Kidney (tissue), 14 donors: ENCODE measurements around the gene TTC19. TPM values are rescaled to one million over a fixed set of nuclear protein-coding genes. Genes with fewer than 3 reads are reported as not detected.

Source experiments
- DNase-seq, 5 donors: peaks; one replicate each; pipeline ENCODE4 v3.0.0-alpha.2; 2013 to 2020
- FAIRE-seq: peaks from 2 replicates; lab custom pipeline; 2012; peaks lifted over from hg19 to GRCh38; lab: Jason Lieb, UNC
- H3K27ac ChIP-seq, 2 donors: one replicate each; pipeline ENCODE4 v1.7.0; 2013; ENCODE audit warnings: low read depth in 2 of 2, low read length in 2 of 2, inconsistent platforms in 1 of 2
- H3K27me3 ChIP-seq: one replicate; pipeline ENCODE4 v1.7.1; 2013; ENCODE audit warnings: low read length, inconsistent platforms; ENCODE audit not compliant: control insufficient read depth, insufficient read depth
- H3K36me3 ChIP-seq, 3 donors: one replicate each; pipeline versions ENCODE4 v1.7.0 to v1.7.1; 2013; ENCODE audit warnings: low read length in 3 of 3, control low read depth in 1 of 3, inconsistent platforms in 1 of 3; ENCODE audit not compliant: insufficient read depth in 3 of 3, control insufficient read depth in 2 of 3
- H3K4me1 ChIP-seq, 3 donors: one replicate each; pipeline versions ENCODE4 v1.7.0 to v1.7.1; 2013; ENCODE audit warnings: low read length in 3 of 3, inconsistent platforms in 1 of 3, low read depth in 1 of 3; ENCODE audit not compliant: control insufficient read depth in 2 of 3, insufficient read depth in 2 of 3
- H3K4me3 ChIP-seq, 3 donors: one replicate each; pipeline versions ENCODE4 v1.7.0 to v1.8.1; 2013; ENCODE audit warnings: low read length in 3 of 3, control low read depth in 1 of 3, inconsistent platforms in 1 of 3
- H3K9ac ChIP-seq, 3 donors: one replicate each; pipeline versions ENCODE4 v1.7.0 to v1.7.1; 2013; ENCODE audit warnings: low read length in 3 of 3, control low read depth in 1 of 3, inconsistent platforms in 1 of 3
- H3K9me3 ChIP-seq, 3 donors: one replicate each; pipeline versions ENCODE4 v1.7.0 to v1.7.1; 2013; ENCODE audit warnings: low read length in 3 of 3, control low read depth in 1 of 3, inconsistent platforms in 1 of 3; ENCODE audit not compliant: control insufficient read depth in 2 of 3, insufficient read depth in 1 of 3
- intact Hi-C: fragments of 100-400 bp; cut with DNase I; formaldehyde crosslinking; loops from one replicate; pipeline ENCODE4 v1.11.1; 2022
- polyA plus RNA-seq: library from polyadenylated mRNA; stranded (reverse); fragments of 350-450 nt; fragmentation: Illumina TruSeq; extraction: RNeasy Lipid Tissue Mini Kit (QIAGEN cat#74804); gene quantifications from one replicate; pipeline ENCODE4 v1.2.3, GENCODE V29; 2014; ENCODE audit warnings: low read depth, low replicate concordance; ENCODE audit not compliant: insufficient read depth
- total RNA-seq: library from RNA; stranded (reverse); fragmentation: NEBNext Ultra II Directional; extraction: Animal tissue kit (Norgen Biotek cat#: 25700); gene quantifications from one replicate; pipeline ENCODE4 v1.2.1, GENCODE V29; 2021
- TF ChIP-seq, protein P1 (sequence below): IDR thresholded peaks from 3 replicates; pipeline ENCODE4 v1.5.1; 2012; ENCODE audit warnings: mild to moderate bottlenecking, moderate library complexity, borderline replicate concordance; ENCODE audit not compliant: insufficient read depth; ENCODE audit errors: extremely low read depth
- donor health status: control.
- donor health status: control.
- donor health status: control.
- donor health status: control.
- donor health status: control.
- donor health status: DM: yes; HTN: yes; CAD: no.
- donor health status: Normal renal cell carcinoma (clear cell type).

TTC19 gene
- total and polyA plus RNA-seq, 2 donors from 2014 or later, result 42.0 to 47.7 TPM

GRCh38 chr17:15955793-15956541 lies 43.7 kb upstream of the TTC19 start:
- DNase-seq, result no peak

DNA sequence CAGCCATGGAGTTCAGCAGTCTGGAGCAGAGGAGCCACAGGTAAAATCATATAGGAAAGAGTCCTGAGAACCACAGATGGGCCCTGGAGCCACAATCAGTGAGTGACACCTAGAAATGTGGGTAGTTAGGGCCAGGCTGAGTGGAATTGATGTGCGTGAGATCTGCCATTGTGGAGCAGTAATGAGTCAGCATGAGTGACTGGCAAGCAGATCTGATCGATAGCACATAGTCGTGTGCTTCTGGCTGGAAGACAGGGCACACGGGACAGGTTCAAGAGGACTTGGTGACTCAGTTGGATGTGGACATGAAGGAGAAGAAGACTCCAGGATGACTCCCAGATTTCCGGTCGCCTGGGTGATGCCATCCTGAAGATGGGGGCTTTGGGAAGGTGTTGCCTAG lies 42.4 kb upstream of the TTC19 start:
- H3K4me1 ChIP-seq, result no peaks in the 10 kb centered on the region
- TF ChIP-seq, protein P1, sequence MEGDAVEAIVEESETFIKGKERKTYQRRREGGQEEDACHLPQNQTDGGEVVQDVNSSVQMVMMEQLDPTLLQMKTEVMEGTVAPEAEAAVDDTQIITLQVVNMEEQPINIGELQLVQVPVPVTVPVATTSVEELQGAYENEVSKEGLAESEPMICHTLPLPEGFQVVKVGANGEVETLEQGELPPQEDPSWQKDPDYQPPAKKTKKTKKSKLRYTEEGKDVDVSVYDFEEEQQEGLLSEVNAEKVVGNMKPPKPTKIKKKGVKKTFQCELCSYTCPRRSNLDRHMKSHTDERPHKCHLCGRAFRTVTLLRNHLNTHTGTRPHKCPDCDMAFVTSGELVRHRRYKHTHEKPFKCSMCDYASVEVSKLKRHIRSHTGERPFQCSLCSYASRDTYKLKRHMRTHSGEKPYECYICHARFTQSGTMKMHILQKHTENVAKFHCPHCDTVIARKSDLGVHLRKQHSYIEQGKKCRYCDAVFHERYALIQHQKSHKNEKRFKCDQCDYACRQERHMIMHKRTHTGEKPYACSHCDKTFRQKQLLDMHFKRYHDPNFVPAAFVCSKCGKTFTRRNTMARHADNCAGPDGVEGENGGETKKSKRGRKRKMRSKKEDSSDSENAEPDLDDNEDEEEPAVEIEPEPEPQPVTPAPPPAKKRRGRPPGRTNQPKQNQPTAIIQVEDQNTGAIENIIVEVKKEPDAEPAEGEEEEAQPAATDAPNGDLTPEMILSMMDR, result no peak
- no peak for FAIRE-seq

More at GRCh38 chr17:15955793-15956541, 43.7 kb upstream of the TTC19 start:
- H3K4me3 ChIP-seq, result no peak overlapping the region
- FAIRE-seq, result no peak
- H3K9me3 ChIP-seq, result no peaks in the 10 kb centered on the region
- H3K36me3 ChIP-seq, result no peaks in the 10 kb centered on the region
- no peak overlapping the region for H3K9ac ChIP-seq
- H3K27me3 ChIP-seq, result no peaks in the 10 kb centered on the region
- TF ChIP-seq, protein P1, result no peak
- no peaks in the 10 kb centered on the region for H3K4me1 ChIP-seq
- intact Hi-C loops, result no loop called here
- no peak overlapping the region for H3K27ac ChIP-seq

DNA sequence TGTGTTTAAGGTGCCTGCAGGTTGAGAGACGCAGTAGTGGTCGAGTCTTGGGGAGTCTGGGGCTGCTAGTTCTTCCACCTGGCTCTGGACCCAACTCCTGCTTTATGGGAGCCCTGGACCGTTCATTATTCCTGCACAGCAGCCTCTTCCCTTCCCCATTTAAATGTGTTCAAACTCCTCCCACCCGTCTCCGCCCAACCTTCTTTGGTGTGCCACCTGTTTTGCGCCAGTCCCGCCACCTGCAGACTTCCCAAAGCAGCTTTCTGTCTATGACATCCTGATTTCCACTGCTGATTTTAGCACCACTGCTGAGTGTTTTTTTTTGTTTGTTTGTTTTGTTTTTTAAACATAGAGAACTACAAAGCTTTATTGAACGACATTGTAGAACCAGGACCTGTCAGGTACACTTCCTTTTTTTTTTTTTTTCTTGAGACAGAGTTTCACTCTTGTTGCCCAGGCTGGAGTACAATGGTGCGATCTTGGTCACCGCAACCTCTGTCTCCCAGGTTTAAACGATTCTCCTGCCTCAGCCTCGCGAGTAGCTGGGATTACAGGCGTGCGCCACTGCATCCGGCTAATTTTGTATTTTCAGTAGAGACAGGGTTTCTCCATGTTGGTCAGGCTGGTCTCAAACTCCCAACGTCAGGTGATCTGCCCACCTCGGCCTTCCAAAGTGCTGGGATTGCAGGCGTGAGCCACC lies 41.9 kb upstream of the TTC19 start:
- Histone ChIP-seq H3K4me3 (no peak overlapping the region), H3K9me3 (no peaks in the 10 kb centered on the region), H3K27me3 (no peaks in the 10 kb centered on the region), H3K27ac (no peak overlapping the region), H3K36me3 (no peaks in the 10 kb centered on the region), H3K9ac (no peak overlapping the region), H3K4me1 (no peaks in the 10 kb centered on the region)
- TF ChIP-seq, protein P1, result no peak
- peak in 1 of 5 donors; percentile 47 for DNase-seq
- no peak for FAIRE-seq
- intact Hi-C loops, result no loop called here

More for the DNA sequence above, 42.4 kb upstream of the TTC19 start:
- no peaks in the 10 kb centered on the region for H3K36me3 ChIP-seq
- no peaks in the 10 kb centered on the region for H3K27me3 ChIP-seq
- no peak overlapping the region for H3K4me3 ChIP-seq
- DNase-seq, result no peak
- H3K9me3 ChIP-seq, result no peaks in the 10 kb centered on the region
- H3K9ac ChIP-seq, result no peak overlapping the region
- no peak overlapping the region for H3K27ac ChIP-seq
- intact Hi-C loops, result no loop called here
